Mucosa of rectum (tissue), 2 donors: Measurements from ENCODE around the gene KISS1.

Source experiments
- H3K27ac ChIP-seq, 2 donors: one replicate each; pipeline ENCODE4 v1.7.0; 2013; ENCODE audit warnings: inconsistent platforms in 2 of 2, low read depth in 2 of 2, low read length in 2 of 2
- H3K27me3 ChIP-seq, 2 donors: one replicate each; pipeline ENCODE4 v1.7.0; 2013; ENCODE audit warnings: low read length in 2 of 2; ENCODE audit not compliant: control insufficient read depth in 2 of 2, insufficient read depth in 2 of 2
- H3K36me3 ChIP-seq, 2 donors: one replicate each; pipeline ENCODE4 v1.7.0; 2013; ENCODE audit warnings: low read length in 2 of 2; ENCODE audit not compliant: control insufficient read depth in 2 of 2, insufficient read depth in 2 of 2
- H3K4me1 ChIP-seq, 2 donors: one replicate each; pipeline ENCODE4 v1.7.0; 2013; ENCODE audit warnings: low read length in 2 of 2, mild to moderate bottlenecking in 1 of 2; ENCODE audit not compliant: control insufficient read depth in 2 of 2, insufficient read depth in 2 of 2
- H3K4me3 ChIP-seq, 2 donors: one replicate each; pipeline ENCODE4 v1.7.0; 2013; ENCODE audit warnings: low read length in 2 of 2
- H3K9ac ChIP-seq, 2 donors: one replicate each; pipeline ENCODE4 v1.7.0; 2013; ENCODE audit warnings: low read length in 2 of 2, low read depth in 1 of 2, mild to moderate bottlenecking in 1 of 2
- H3K9me3 ChIP-seq, 2 donors: one replicate each; pipeline ENCODE4 v1.7.0; 2013; ENCODE audit warnings: low read length in 2 of 2; ENCODE audit not compliant: control insufficient read depth in 2 of 2
- donor health status: healthy.
- donor health status: Normal muscosa, but diverticular disease.

KISS1 gene

GRCh38 chr1:204228896-204229295 is 32.6 kb upstream of the KISS1 start:
- H3K9ac ChIP-seq: no peak overlapping the region
- H3K9me3 ChIP-seq: no peaks in the 10 kb centered on the region
- H3K27me3 ChIP-seq: no peaks in the 10 kb centered on the region
- H3K36me3 ChIP-seq: peaks cover 68 to 79% of the 10 kb centered on the region in 2 donors
- no peak overlapping the region for H3K4me3 ChIP-seq
- H3K4me1 ChIP-seq: peaks cover 13 to 16% of the 10 kb centered on the region in 2 donors
- no peak overlapping the region for H3K27ac ChIP-seq

- no peaks in the 10 kb centered on the region for H3K9me3 ChIP-seq
- no peak overlapping the region for H3K4me3 ChIP-seq
- H3K9ac ChIP-seq: no peak overlapping the region
- no peaks in the 10 kb centered on the region for H3K27me3 ChIP-seq
- peaks cover 13 to 16% of the 10 kb centered on the region in 2 donors for H3K4me1 ChIP-seq
- peaks cover 68 to 79% of the 10 kb centered on the region in 2 donors for H3K36me3 ChIP-seq
- H3K27ac ChIP-seq: peak overlapping the region in 1 of 2 donors; percentile 32
Observed at GRCh38 chr1:204227996-204228785, 31.9 kb upstream of the KISS1 start.

GRCh38 chr1:204227351-204227750 is 31.1 kb upstream of the KISS1 start:
- peak overlapping the region in 1 of 2 donors; percentile 70 for H3K27ac ChIP-seq
- no peaks in the 10 kb centered on the region for H3K27me3 ChIP-seq
- H3K4me1 ChIP-seq: peaks cover 13 to 16% of the 10 kb centered on the region in 2 donors
- H3K4me3 ChIP-seq: no peak overlapping the region
- H3K9ac ChIP-seq: no peak overlapping the region
- H3K36me3 ChIP-seq: peaks cover 71 to 81% of the 10 kb centered on the region in 2 donors
- H3K9me3 ChIP-seq: no peaks in the 10 kb centered on the region

GRCh38 chr1:204225841-204226735 is 29.8 kb upstream of the KISS1 start:
- Histone ChIP-seq H3K9me3 (no peaks in the 10 kb centered on the region), H3K27me3 (no peaks in the 10 kb centered on the region), H3K4me1 (peaks cover 13 to 16% of the 10 kb centered on the region in 2 donors), H3K27ac (peak overlapping the region in 1 of 2 donors; percentile 70), H3K36me3 (peaks cover 73 to 82% of the 10 kb centered on the region in 2 donors), H3K4me3 (no peak overlapping the region), H3K9ac (peak overlapping the region in 1 of 2 donors; percentile 4)

- Histone ChIP-seq H3K9me3 (no peaks in the 10 kb centered on the region), H3K9ac (no peak overlapping the region), H3K4me3 (no peak overlapping the region), H3K36me3 (peaks cover 67 to 78% of the 10 kb centered on the region in 2 donors), H3K27ac (no peak overlapping the region), H3K4me1 (peaks cover 13 to 16% of the 10 kb centered on the region in 2 donors), H3K27me3 (no peaks in the 10 kb centered on the region)
Observed at GRCh38 chr1:204224655-204225054, 28.4 kb upstream of the KISS1 start.

GRCh38 chr1:204223129-204223860 is 27.0 kb upstream of the KISS1 start:
- Histone ChIP-seq H3K36me3 (peaks cover 55 to 65% of the 10 kb centered on the region in 2 donors), H3K27ac (no peak overlapping the region), H3K27me3 (no peaks in the 10 kb centered on the region), H3K9ac (no peak overlapping the region), H3K4me1 (peaks cover 13 to 16% of the 10 kb centered on the region in 2 donors), H3K9me3 (no peaks in the 10 kb centered on the region), H3K4me3 (no peak overlapping the region)

GRCh38 chr1:204222764-204223055 is 26.4 kb upstream of the KISS1 start:
- Histone ChIP-seq H3K27ac (no peak overlapping the region), H3K27me3 (no peaks in the 10 kb centered on the region), H3K36me3 (peaks cover 49 to 59% of the 10 kb centered on the region in 2 donors), H3K9me3 (no peaks in the 10 kb centered on the region), H3K9ac (no peak overlapping the region), H3K4me1 (peaks cover 13% of the 10 kb centered on the region in 2 donors), H3K4me3 (no peak overlapping the region)

GRCh38 chr1:204222006-204222763 is 25.9 kb upstream of the KISS1 start:
- Histone ChIP-seq H3K27me3 (no peaks in the 10 kb centered on the region), H3K36me3 (peaks cover 44 to 55% of the 10 kb centered on the region in 2 donors), H3K27ac (no peak overlapping the region), H3K9ac (no peak overlapping the region), H3K9me3 (no peaks in the 10 kb centered on the region), H3K4me3 (no peak overlapping the region), H3K4me1 (peaks cover 10 to 12% of the 10 kb centered on the region in 2 donors)

GRCh38 chr1:204221271-204221670 is 25.0 kb upstream of the KISS1 start:
- H3K4me3 ChIP-seq: no peak overlapping the region
- no peaks in the 10 kb centered on the region for H3K27me3 ChIP-seq
- H3K36me3 ChIP-seq: peaks cover 40 to 50% of the 10 kb centered on the region in 2 donors
- no peak overlapping the region for H3K9ac ChIP-seq
- no peak overlapping the region for H3K27ac ChIP-seq
- H3K9me3 ChIP-seq: no peaks in the 10 kb centered on the region
- peaks cover 4 to 5% of the 10 kb centered on the region in 2 donors for H3K4me1 ChIP-seq
